ENCODE data around the gene NFIA. TPM values are rescaled to one million over a fixed set of nuclear protein-coding genes. Genes with fewer than 3 reads are reported as not detected.

The NFIA gene
- total and polyA plus RNA-seq, 9 of the 15 experiments (the other 6 are each of a cell fraction or from before 2014, with no cell fraction given) = 5.3 to 24.9 (median 9.8) TPM

- no peak overlapping the region for H3K4me2 ChIP-seq (ENCODE audit: insufficient read depth, low read length)
- TF ChIP-seq ATF3 (IDR thresholded peaks at IDR 0.05) (no peak), ATF3 (CRISPR knock-in tag; conservative IDR thresholded peaks at IDR 0.05) (no peak), HMBOX1 (IDR thresholded peaks at IDR 0.05) (no peak), MYBL2 (IDR thresholded peaks at IDR 0.05; ENCODE audit: low read depth) (no peak), MYBL2 (CRISPR knock-in tag; IDR thresholded peaks at IDR 0.05; ENCODE audit: borderline replicate concordance) (no peak), ZNF12 (CRISPR knock-in tag; IDR thresholded peaks at IDR 0.05) (no peak), SAFB (IDR thresholded peaks at IDR 0.05; ENCODE audit: borderline replicate concordance, low read depth, low read length) (no peak), SMAD2 (IDR thresholded peaks at IDR 0.05; ENCODE audit: low read depth, low read length) (no peak), FOXJ3 (CRISPR knock-in tag; IDR thresholded peaks at IDR 0.05) (no peak), MCM3 (IDR thresholded peaks at IDR 0.05) (no peak), ZKSCAN3 (CRISPR knock-in tag; IDR thresholded peaks at IDR 0.05) (no peak), CHCHD3 (CRISPR knock-in tag; IDR thresholded peaks at IDR 0.05) (no peak), MBD2 (IDR thresholded peaks at IDR 0.05; ENCODE audit: borderline replicate concordance, low read depth) (no peak), ATF4 (CRISPR knock-in tag; IDR thresholded peaks at IDR 0.05) (no peak), U2AF2 (optimal IDR thresholded peaks at IDR 0.05; ENCODE audit: low read depth, low read length) (no peak), RBBP5 (IDR thresholded peaks at IDR 0.05; ENCODE audit: borderline replicate concordance, insufficient read depth, low read length, poor library complexity, severe bottlenecking) (no peak), ZBTB33 (CRISPR knock-in tag; IDR thresholded peaks at IDR 0.05) (no peak), CBFA2T3 (IDR thresholded peaks at IDR 0.05) (no peak), ELF2 (CRISPR knock-in tag; IDR thresholded peaks at IDR 0.05) (no peak), SP2 (IDR thresholded peaks at IDR 0.05; ENCODE audit: extremely low read depth, low read depth, low read length, poor library complexity, severe bottlenecking) (no peak)
- CTCF ChIA-PET (ENCODE audit: low intra/inter-chr PET ratio) = no interaction called here
- H3K36me3 ChIP-seq (ENCODE audit: control insufficient read depth, insufficient read depth, low read length) = peaks cover 21% of the 10 kb centered on the region; the same call in 2 of the 3 replicates
- H3K27me3 ChIP-seq (ENCODE audit: control insufficient read depth in 2 of 2, insufficient read depth in 2 of 2, low read length in 2 of 2) = no peaks in the 10 kb centered on the region
- ATAC-seq = no peak
- 82% methylated on average over 5 of the region's 5 CpGs for WGBS (ENCODE audit: insufficient coverage, low coverage, missing lambda C conversion rate)
- no peaks in the 10 kb centered on the region for H3K9me1 ChIP-seq (ENCODE audit: control insufficient read depth, insufficient read depth, low read length)
- no peak for FAIRE-seq
- POLR2A ChIA-PET = interaction anchor here (0.7 kb wide), 1 partner anchor 419 kb away, joined by 3 read pairs; no protein-coding TSS in a partner anchor
- BruUV-seq (replicated peaks) = no TSS peak
- H3K9ac ChIP-seq (ENCODE audit: insufficient read depth in 1 of 2, low read depth in 2 of 2, low read length in 2 of 2) = no peak overlapping the region
- in situ Hi-C loops (cut with MboI) = no loop called here
- no peaks in the 10 kb centered on the region for H4K20me1 ChIP-seq (replicated peaks; ENCODE audit: control insufficient read depth, insufficient read depth, low read length)
- no peaks in the 10 kb centered on the region for H3K9me3 ChIP-seq (replicated peaks; ENCODE audit: control insufficient read depth, insufficient read depth, low read depth, low read length)
- DNase-seq (ENCODE audit: extremely low read depth in 1 of 4, low spot score in 3 of 4) = no peak
- intact Hi-C loops (cut with micrococcal nuclease) = no loop called here
- H3K4me3 ChIP-seq = no peak overlapping the region
- no peak overlapping the region for H3K27ac ChIP-seq (ENCODE audit: extremely low read depth, low read depth, low read length)
- H3K4me1 ChIP-seq (replicated peaks in 1 of 2; ENCODE audit: control insufficient read depth in 2 of 2, insufficient read depth in 2 of 2, low read length in 2 of 2) = peaks cover 0 to 9% of the 10 kb centered on the region in 2 experiments; a peak in 3 of 5 replicates
- H3K79me2 ChIP-seq (ENCODE audit: control insufficient read depth, insufficient read depth, low read length) = no peaks in the 10 kb centered on the region
- H2AFZ ChIP-seq (ENCODE audit: low read depth, low read length) = no peak overlapping the region
Observed at GRCh38 chr1:61400131-61400770, 317.9 kb downstream of the NFIA start.
